Sigmoid colon (tissue), 4 donors: ENCODE results near the gene HECTD3.

Experiments
- CTCF ChIP-seq, 4 experiments: fragments of 450-650 bp in 3 of 4; fragments of 200-600 bp in 1 of 4; IDR thresholded peaks; one replicate each; pipeline ENCODE4 v1.5.1; 2016 to 2019; ENCODE audit warnings: antibody characterized with exemption in 4 of 4, mild to moderate bottlenecking in 3 of 4, moderate library complexity in 2 of 4
- EP300 ChIP-seq, 4 donors: sonication (generic); formaldehyde crosslinking; IDR thresholded peaks; one replicate each; pipeline ENCODE4 v1.6.1; 2017; ENCODE audit warnings: antibody characterized with exemption in 4 of 4
- POLR2A ChIP-seq, 2 donors: fragments of 450-650 bp; IDR thresholded peaks; one replicate each; pipeline ENCODE4 v1.6.1; 2016; ENCODE audit warnings: antibody characterized with exemption in 2 of 2, mild to moderate bottlenecking in 2 of 2, moderate library complexity in 2 of 2
- POLR2AphosphoS5 ChIP-seq, 4 donors: sonication (generic); formaldehyde crosslinking; IDR thresholded peaks; one replicate each; pipeline ENCODE4 v1.6.1; 2017; ENCODE audit warnings: antibody characterized with exemption in 4 of 4

- no peak for TF ChIP-seq CTCF (IDR thresholded peaks at IDR 0.05)
- TF ChIP-seq POLR2A (IDR thresholded peaks at IDR 0.05), result no peak
- TF ChIP-seq EP300 (IDR thresholded peaks at IDR 0.05), result no peak
- no peak for TF ChIP-seq POLR2AphosphoS5 (IDR thresholded peaks at IDR 0.05)
Observed at GRCh38 chr1:45007311-45007710, 3.8 kb downstream of the HECTD3 start.
